Prostate gland (tissue), 2 donors: ENCODE results near the gene KRTAP12-1.
"Not testable (repeated sequence)": the region's sequence is repeated elsewhere in the genome, so short reads cannot be mapped to it uniquely, and the experiment has no call there.

Experiments
- POLR2AphosphoS5 ChIP-seq: sonication (generic); formaldehyde crosslinking; IDR thresholded peaks from one replicate; pipeline ENCODE4 v1.6.1; 2017; ENCODE audit warnings: antibody characterized with exemption
- TF ChIP-seq, protein P1 (sequence below), 4 experiments: fragments of 200-600 bp in 2 of 4; fragments of 450-650 bp in 2 of 4; sonication (generic) in 2 of 4; IDR thresholded peaks; 1 replicate in 3 of 4; 2 replicates in 1 of 4; pipeline ENCODE4 v1.5.1; 2016 to 2019; ENCODE audit warnings: antibody characterized with exemption in 4 of 4, mild to moderate bottlenecking in 2 of 4, moderate library complexity in 2 of 4

DNA sequence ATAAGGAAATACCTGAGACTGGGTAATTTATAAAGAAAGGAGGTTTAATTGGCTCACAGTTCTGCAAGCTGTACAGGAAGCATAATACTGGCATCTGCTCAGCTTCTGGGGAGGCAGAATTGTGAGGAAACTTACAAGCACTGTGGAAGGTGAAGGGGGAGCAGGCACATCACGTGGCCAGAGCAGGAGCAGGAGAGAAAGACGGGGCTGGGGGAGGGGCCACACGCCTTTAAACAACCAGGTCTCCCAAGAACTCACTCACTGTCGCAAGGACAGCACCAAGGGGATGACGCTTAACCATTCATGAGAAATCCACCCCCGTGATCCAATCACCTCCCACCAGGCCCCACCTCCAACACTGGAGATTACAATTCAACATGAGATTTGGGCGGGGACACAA lies 20.4 kb downstream of the KRTAP12-1 start:
- TF ChIP-seq, protein P1, sequence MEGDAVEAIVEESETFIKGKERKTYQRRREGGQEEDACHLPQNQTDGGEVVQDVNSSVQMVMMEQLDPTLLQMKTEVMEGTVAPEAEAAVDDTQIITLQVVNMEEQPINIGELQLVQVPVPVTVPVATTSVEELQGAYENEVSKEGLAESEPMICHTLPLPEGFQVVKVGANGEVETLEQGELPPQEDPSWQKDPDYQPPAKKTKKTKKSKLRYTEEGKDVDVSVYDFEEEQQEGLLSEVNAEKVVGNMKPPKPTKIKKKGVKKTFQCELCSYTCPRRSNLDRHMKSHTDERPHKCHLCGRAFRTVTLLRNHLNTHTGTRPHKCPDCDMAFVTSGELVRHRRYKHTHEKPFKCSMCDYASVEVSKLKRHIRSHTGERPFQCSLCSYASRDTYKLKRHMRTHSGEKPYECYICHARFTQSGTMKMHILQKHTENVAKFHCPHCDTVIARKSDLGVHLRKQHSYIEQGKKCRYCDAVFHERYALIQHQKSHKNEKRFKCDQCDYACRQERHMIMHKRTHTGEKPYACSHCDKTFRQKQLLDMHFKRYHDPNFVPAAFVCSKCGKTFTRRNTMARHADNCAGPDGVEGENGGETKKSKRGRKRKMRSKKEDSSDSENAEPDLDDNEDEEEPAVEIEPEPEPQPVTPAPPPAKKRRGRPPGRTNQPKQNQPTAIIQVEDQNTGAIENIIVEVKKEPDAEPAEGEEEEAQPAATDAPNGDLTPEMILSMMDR (IDR thresholded peaks at IDR 0.05), result not testable (repeated sequence)
- TF ChIP-seq POLR2AphosphoS5, result not testable (repeated sequence)
